Prostate gland (tissue), 2 donors: ENCODE data around the gene MCM7. TPM values are rescaled to one million over a fixed set of nuclear protein-coding genes. Genes with fewer than 3 reads are reported as not detected.

Experiments
- DNase-seq: peaks from one replicate; pipeline ENCODE4 v3.0.0-alpha.2; 2019; ENCODE audit warnings: low spot score
- H3K27ac ChIP-seq, 2 donors: fragments of 200-600 bp; sonication (generic); 2 replicates each; pipeline ENCODE4 v1.5.1; 2017 to 2019
- H3K27me3 ChIP-seq: fragments of 200-600 bp; sonication (generic); replicated peaks from 2 replicates; pipeline ENCODE4 v1.5.1; 2019; ENCODE audit not compliant: insufficient read depth
- H3K36me3 ChIP-seq, 2 donors: fragments of 200-600 bp; sonication (generic); 1 replicate in 1 of 2; 2 replicates in 1 of 2; pipeline versions ENCODE4 v1.5.1 to v1.8.1; 2017 to 2019
- H3K4me1 ChIP-seq: fragments of 200-600 bp; sonication (generic); replicated peaks from 2 replicates; pipeline ENCODE4 v1.5.1; 2019
- H3K4me3 ChIP-seq, 2 donors: fragments of 200-600 bp; sonication (generic); 2 replicates each; pipeline ENCODE4 v1.5.1; 2017 to 2019
- H3K9me3 ChIP-seq: fragments of 200-600 bp; sonication (generic); 2 replicates; pipeline ENCODE4 v1.5.1; 2017
- CTCF ChIP-seq, 4 experiments: fragments of 200-600 bp in 2 of 4; fragments of 450-650 bp in 2 of 4; sonication (generic) in 2 of 4; IDR thresholded peaks; 1 replicate in 3 of 4; 2 replicates in 1 of 4; pipeline ENCODE4 v1.5.1; 2016 to 2019; ENCODE audit warnings: antibody characterized with exemption in 4 of 4, mild to moderate bottlenecking in 2 of 4, moderate library complexity in 2 of 4
- POLR2A ChIP-seq: fragments of 450-650 bp; IDR thresholded peaks from one replicate; pipeline ENCODE4 v1.6.1; 2016; ENCODE audit warnings: antibody characterized with exemption, mild to moderate bottlenecking
- POLR2AphosphoS5 ChIP-seq: sonication (generic); formaldehyde crosslinking; IDR thresholded peaks from one replicate; pipeline ENCODE4 v1.6.1; 2017; ENCODE audit warnings: antibody characterized with exemption
- WGBS: methylation state at CpG from one replicate; pipeline ENCODE4 v1.1.5; 2018; 5-methylcytosine and 5-hydroxymethylcytosine counted together
- intact Hi-C: fragments of 100-400 bp; cut with DNase I; formaldehyde crosslinking; loops from one replicate; pipeline ENCODE4 v1.14.2; 2022
- total RNA-seq, 2 donors: library from RNA; depleted of rRNA; stranded (reverse); fragments of >200 nt; gene quantifications; one replicate each; pipeline ENCODE4 v1.1.0, GENCODE V29; 2016

The MCM7 gene
- total RNA-seq, 2 donors from 2014 or later: 47.5 to 68.7 TPM

DNA sequence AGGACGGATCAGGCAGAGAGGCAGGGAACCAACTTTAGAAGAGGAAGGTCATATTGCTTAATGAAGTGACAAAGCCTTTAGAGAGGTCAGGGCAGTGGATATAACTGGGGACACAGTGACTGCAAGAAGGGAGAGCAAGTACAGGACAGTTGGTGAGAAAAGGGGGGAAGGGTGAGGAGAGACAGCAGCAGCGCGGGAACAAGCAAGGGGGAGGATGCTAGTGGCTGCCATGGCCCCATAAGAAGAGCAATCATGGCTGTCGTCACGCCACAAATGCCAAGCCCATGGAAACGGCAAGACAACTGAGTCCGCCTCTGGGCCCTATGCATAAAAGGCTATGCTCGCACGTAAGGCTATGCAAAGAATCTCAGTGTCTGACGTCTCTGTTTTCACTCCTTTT lies 28.7 kb downstream of the MCM7 start:
- 98% methylated on average over 10 of the region's 10 CpGs for WGBS
- no peak overlapping the region for H3K4me3 ChIP-seq
- DNase-seq: no peak
- peaks cover 14 to 48% of the 10 kb centered on the region in 2 donors for H3K36me3 ChIP-seq
- no peak for TF ChIP-seq CTCF (IDR thresholded peaks at IDR 0.05)
- no peak overlapping the region for H3K27ac ChIP-seq
- intact Hi-C loops: no loop called here
- no peaks in the 10 kb centered on the region for H3K27me3 ChIP-seq
- H3K9me3 ChIP-seq: no peaks in the 10 kb centered on the region
- no peaks in the 10 kb centered on the region for H3K4me1 ChIP-seq

DNA sequence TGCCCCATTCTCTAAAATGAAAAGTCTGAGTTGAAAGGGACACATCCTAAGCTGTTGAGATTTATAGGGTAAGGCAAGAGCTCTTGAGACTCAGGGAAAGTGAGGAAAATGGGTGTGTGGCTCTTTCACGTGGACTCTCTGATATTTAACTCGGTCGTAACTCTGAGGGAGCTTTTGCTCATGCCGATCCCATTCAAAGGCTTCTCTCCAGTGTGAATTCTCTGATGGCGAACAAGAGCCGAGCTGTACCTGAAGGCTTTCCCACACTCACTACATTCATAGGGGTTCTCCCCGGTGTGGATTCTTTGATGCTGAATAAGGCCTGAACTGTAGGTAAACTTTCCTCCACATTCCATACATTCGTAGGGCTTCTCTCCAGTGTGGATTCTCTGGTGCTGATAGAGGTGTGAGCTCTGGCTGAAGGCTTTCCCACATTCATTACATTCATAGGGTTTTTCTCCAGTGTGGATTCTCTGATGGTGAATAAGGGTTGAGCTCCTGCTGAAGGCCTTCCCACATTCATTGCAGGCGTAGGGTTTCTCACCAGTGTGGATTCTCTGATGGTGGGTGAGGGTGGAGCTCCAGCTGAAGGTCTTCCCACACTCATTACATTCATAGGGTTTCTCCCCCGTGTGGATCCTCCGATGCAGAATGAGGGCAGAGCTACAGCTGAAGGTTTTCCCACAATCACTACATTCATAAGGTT lies 30.0 kb downstream of the MCM7 start:
- WGBS: 97% methylated on average over 11 of the region's 11 CpGs
- H3K27ac ChIP-seq: no peak overlapping the region
- H3K27me3 ChIP-seq: no peaks in the 10 kb centered on the region
- H3K9me3 ChIP-seq: no peaks in the 10 kb centered on the region
- intact Hi-C loops: no loop called here
- DNase-seq: no peak
- H3K4me3 ChIP-seq: no peak overlapping the region
- H3K36me3 ChIP-seq: peaks cover 14 to 48% of the 10 kb centered on the region in 2 donors
- TF ChIP-seq CTCF (IDR thresholded peaks at IDR 0.05) (no peak), POLR2AphosphoS5 (no peak), POLR2A (no peak)
- no peaks in the 10 kb centered on the region for H3K4me1 ChIP-seq

- H3K4me3 ChIP-seq: no peak overlapping the region
- no peaks in the 10 kb centered on the region for H3K9me3 ChIP-seq
- peaks cover 14 to 43% of the 10 kb centered on the region in 2 donors for H3K36me3 ChIP-seq
- intact Hi-C loops: no loop called here
- WGBS: 96% methylated on average over 5 of the region's 5 CpGs
- no peaks in the 10 kb centered on the region for H3K4me1 ChIP-seq
- TF ChIP-seq POLR2AphosphoS5 (no peak), CTCF (IDR thresholded peaks at IDR 0.05) (no peak), POLR2A (no peak)
- no peaks in the 10 kb centered on the region for H3K27me3 ChIP-seq
- no peak overlapping the region for H3K27ac ChIP-seq
- no peak for DNase-seq
These were observed 31.2 kb downstream of the MCM7 start for GRCh38 chr7:100069991-100070390.

DNA sequence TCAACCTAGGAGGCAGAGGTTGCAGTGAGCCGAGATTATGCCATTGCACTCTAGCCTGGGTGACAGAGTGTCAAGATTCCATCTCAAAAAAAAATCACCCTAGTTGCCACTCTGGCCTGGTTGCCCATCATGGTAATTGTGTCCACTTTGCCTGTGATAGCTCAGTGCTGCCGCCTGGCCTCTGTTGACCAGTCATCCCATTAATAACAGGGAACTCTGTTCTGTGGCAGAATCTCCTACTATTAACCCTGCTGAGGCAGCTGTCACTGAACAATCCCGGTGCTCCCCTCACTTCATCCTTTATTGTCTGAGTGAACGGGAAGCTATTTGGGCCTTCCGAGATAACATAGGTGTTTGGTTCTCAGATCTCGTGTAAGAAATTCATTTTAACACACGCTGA lies 34.2 kb downstream of the MCM7 start:
- intact Hi-C loops: no loop called here
- no peak overlapping the region for H3K27ac ChIP-seq
- no peak for DNase-seq
- H3K27me3 ChIP-seq: no peaks in the 10 kb centered on the region
- H3K4me3 ChIP-seq: no peak overlapping the region
- H3K9me3 ChIP-seq: no peaks in the 10 kb centered on the region
- 91% methylated on average over 7 of the region's 7 CpGs for WGBS
- peaks cover 12 to 19% of the 10 kb centered on the region in 2 donors for H3K36me3 ChIP-seq
- no peaks in the 10 kb centered on the region for H3K4me1 ChIP-seq
- no peak for TF ChIP-seq POLR2AphosphoS5
- no peak for TF ChIP-seq CTCF (IDR thresholded peaks at IDR 0.05)
- no peak for TF ChIP-seq POLR2A

DNA sequence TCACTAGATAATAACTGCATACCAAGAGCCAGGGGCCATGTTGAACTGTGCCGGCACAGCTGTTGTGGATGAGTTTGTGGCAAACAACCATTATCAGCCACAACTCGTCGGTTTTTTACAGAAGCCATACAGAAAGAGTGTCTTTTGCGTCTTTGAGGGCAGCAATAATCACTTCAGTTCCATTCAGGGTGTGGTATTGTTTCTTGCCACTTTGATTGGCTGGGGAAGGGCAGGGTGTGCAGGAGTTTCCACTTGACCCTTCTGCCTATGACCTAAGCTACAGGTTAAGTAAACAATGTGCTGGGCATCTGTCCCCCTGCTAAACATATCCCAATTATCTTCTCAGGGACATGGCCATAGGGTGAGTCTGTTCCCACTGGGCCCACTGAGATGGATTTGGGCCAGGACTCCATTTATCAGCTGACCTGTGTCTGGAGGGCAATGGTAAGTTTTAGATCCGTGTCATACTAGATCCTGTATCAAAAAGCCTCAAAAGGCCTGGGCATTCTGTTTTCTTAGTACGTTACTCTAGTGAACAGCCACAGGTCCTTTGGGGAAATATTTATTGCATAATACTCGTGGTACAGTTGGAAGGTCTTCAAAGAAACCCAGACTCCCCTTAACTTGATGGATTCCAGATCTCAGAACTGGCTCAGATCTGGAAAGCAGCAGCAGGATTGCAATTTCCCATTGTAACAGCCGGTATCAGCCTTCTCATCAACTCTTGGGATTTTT lies 35.6 kb downstream of the MCM7 start:
- Histone ChIP-seq H3K36me3 (peaks cover 0 to 6% of the 10 kb centered on the region in 2 donors), H3K9me3 (no peaks in the 10 kb centered on the region), H3K4me3 (no peak overlapping the region), H3K27me3 (no peaks in the 10 kb centered on the region), H3K4me1 (no peaks in the 10 kb centered on the region), H3K27ac (peak overlapping the region in 1 of 2 donors; percentile 23)
- WGBS: 40% methylated on average over 8 of the region's 8 CpGs
- DNase-seq: no peak
- TF ChIP-seq POLR2AphosphoS5: peak; percentile 31
- TF ChIP-seq POLR2A: no peak
- no peak for TF ChIP-seq CTCF (IDR thresholded peaks at IDR 0.05)
- intact Hi-C loops: no loop called here
